HepG2 (cell line): ENCODE measurements around the gene KHK. TPM values are rescaled to one million over a fixed set of nuclear protein-coding genes. Genes with fewer than 3 reads are reported as not detected.

Source experiments
- NR2C2 ChIP-seq: sonication (generic); formaldehyde crosslinking; IDR thresholded peaks from 2 replicates; pipeline ENCODE4 v1.4.0; 2020; ENCODE audit warnings: missing genetic modification reagents, mild to moderate bottlenecking, moderate library complexity, borderline replicate concordance
- SNAI1 ChIP-seq: sonication (generic); formaldehyde crosslinking; IDR thresholded peaks from 2 replicates; pipeline ENCODE4 v1.5.0; 2020; ENCODE audit warnings: mild to moderate bottlenecking, missing genetic modification reagents, borderline replicate concordance
- TRIM24 ChIP-seq: sonication (generic); formaldehyde crosslinking; IDR thresholded peaks from 2 replicates; pipeline ENCODE4 v1.8.0; 2022; ENCODE audit warnings: mild to moderate bottlenecking, missing genetic modification reagents
- ZBTB40 ChIP-seq, 2 experiments: fragments of 450-650 bp in 1 of 2; sonication (generic) in 1 of 2; formaldehyde crosslinking in 1 of 2; IDR thresholded peaks; 2 replicates each; pipeline versions ENCODE4 v1.6.1 to v1.8.0; 2016 to 2022; ENCODE audit warnings: antibody characterized with exemption in 1 of 2, mild to moderate bottlenecking in 1 of 2, missing genetic modification reagents in 1 of 2
- ZHX2 ChIP-seq, 2 experiments: sonication (generic) in 1 of 2; formaldehyde crosslinking in 1 of 2; IDR thresholded peaks; 2 replicates each; pipeline versions ENCODE4 v1.6.1 to v1.9.0; 2014 to 2022; ENCODE audit warnings: antibody characterized with exemption in 1 of 2, borderline replicate concordance in 1 of 2, inconsistent platforms in 1 of 2, low read depth in 1 of 2, missing genetic modification reagents in 1 of 2
- ZNF33A ChIP-seq: sonication (generic); formaldehyde crosslinking; IDR thresholded peaks from 2 replicates; pipeline ENCODE4 v1.5.1; 2020; ENCODE audit warnings: missing genetic modification reagents, mild to moderate bottlenecking, moderate library complexity, borderline replicate concordance
- ZNF782 ChIP-seq: sonication (generic); formaldehyde crosslinking; IDR thresholded peaks from 2 replicates; pipeline ENCODE4 v1.4.0; 2020; ENCODE audit warnings: missing genetic modification reagents, mild to moderate bottlenecking, borderline replicate concordance
- polyA plus RNA-seq, 8 experiments: library from polyadenylated mRNA; depleted of rRNA in 3 of 8; stranded (reverse) in 7 of 8; unstranded in 1 of 8; fragments of >200 nt; fragmentation: Illumina TruSeq in 4 of 8; extraction: Trizol in 4 of 8; gene quantifications; 2 replicates each; pipeline versions ENCODE4 v1.2.1 to v1.2.3, GENCODE V29; 2011 to 2016; ENCODE audit warnings: low read depth in 4 of 8, missing spikeins in 1 of 8, mixed read lengths in 1 of 8; ENCODE audit not compliant: insufficient read depth in 1 of 8
- total RNA-seq, 5 experiments: library from RNA; depleted of rRNA; stranded (reverse); fragments of >200 nt; fragmentation: Illumina TruSeq; extraction: Trizol; gene quantifications; 2 replicates each; pipeline ENCODE4 v1.2.3, GENCODE V29; 2016; ENCODE audit warnings: low read depth in 1 of 5

Gene KHK
- total and polyA plus RNA-seq, 2 of the 13 experiments (the other 11 are each of a cell fraction or from before 2014, with no cell fraction given) = 40.9 to 99.2 TPM

GRCh38 chr2:27071277-27071989, 15.1 kb upstream of the KHK start, which contains the start of gene OST4 (continued):
- TF ChIP-seq ZHX2 (IDR thresholded peaks at IDR 0.05; ENCODE audit: low read depth) (peak; percentile 94), ZHX2 (CRISPR knock-in tag; IDR thresholded peaks at IDR 0.05; ENCODE audit: borderline replicate concordance) (peak; percentile 79; the same call in 1 of the 2 replicates), TRIM24 (CRISPR knock-in tag) (no peak), NR2C2 (CRISPR knock-in tag) (peak; percentile 77), ZNF33A (no peak), ZBTB40 (IDR thresholded peaks at IDR 0.05) (peak; percentile 52; the same call in 1 of the 2 replicates), ZBTB40 (CRISPR knock-in tag; IDR thresholded peaks at IDR 0.05) (no peak; the same call in 1 of the 2 replicates), SNAI1 (CRISPR knock-in tag) (no peak), ZNF782 (CRISPR knock-in tag) (no peak; the same call in 1 of the 2 replicates)
